HEK293 (cell line): ENCODE measurements around the gene GPR146.

Experiments
- EGR2 ChIP-seq: fragments of 450-650 bp; formaldehyde crosslinking; IDR thresholded peaks from 2 replicates; pipeline ENCODE4 v1.5.1; 2016; ENCODE audit warnings: low read depth, missing biosample characterization, missing genetic modification characterization
- GLIS1 ChIP-seq: fragments of 450-650 bp; formaldehyde crosslinking; IDR thresholded peaks from 2 replicates; pipeline ENCODE4 v1.5.1; 2016; ENCODE audit warnings: missing biosample characterization, missing genetic modification characterization
- HOXD13 ChIP-seq: sonication (generic); formaldehyde crosslinking; IDR thresholded peaks from 2 replicates; pipeline ENCODE4 v1.8.0; 2022; ENCODE audit warnings: missing genetic modification reagents, borderline replicate concordance
- IKZF3 ChIP-seq: fragments of 450-650 bp; IDR thresholded peaks from 2 replicates; pipeline ENCODE4 v1.5.0; 2018; ENCODE audit warnings: missing biosample characterization, mild to moderate bottlenecking, missing genetic modification characterization, moderate library complexity
- OVOL3 ChIP-seq: fragments of 450-650 bp; formaldehyde crosslinking; IDR thresholded peaks from 2 replicates; pipeline ENCODE4 v1.5.1; 2016; ENCODE audit warnings: missing biosample characterization, missing genetic modification characterization
- SP2 ChIP-seq: fragments of 450-650 bp; formaldehyde crosslinking; IDR thresholded peaks from 2 replicates; pipeline ENCODE4 v1.5.1; 2016; ENCODE audit warnings: missing biosample characterization, missing genetic modification characterization
- TSHZ1 ChIP-seq: fragments of 450-650 bp; formaldehyde crosslinking; IDR thresholded peaks from 2 replicates; pipeline ENCODE4 v1.5.1; 2016; ENCODE audit warnings: missing biosample characterization, missing genetic modification characterization, borderline replicate concordance
- ZBTB21 ChIP-seq: fragments of 450-650 bp; formaldehyde crosslinking; IDR thresholded peaks from 2 replicates; pipeline ENCODE4 v1.5.1; 2017; ENCODE audit warnings: missing biosample characterization, missing genetic modification characterization
- ZBTB7A ChIP-seq: fragments of 450-650 bp; formaldehyde crosslinking; IDR thresholded peaks from 2 replicates; pipeline ENCODE4 v1.5.1; 2016; ENCODE audit warnings: low read depth, missing biosample characterization, missing genetic modification characterization
- ZNF133 ChIP-seq: fragments of 450-650 bp; formaldehyde crosslinking; IDR thresholded peaks from 2 replicates; pipeline ENCODE4 v1.5.1; 2016; ENCODE audit warnings: missing biosample characterization, missing genetic modification characterization
- ZNF138 ChIP-seq: fragments of 450-650 bp; formaldehyde crosslinking; IDR thresholded peaks from 2 replicates; pipeline ENCODE4 v1.5.1; 2016; ENCODE audit warnings: missing biosample characterization, missing genetic modification characterization, borderline replicate concordance
- ZNF155 ChIP-seq: fragments of 450-650 bp; formaldehyde crosslinking; IDR thresholded peaks from 2 replicates; pipeline ENCODE4 v1.5.1; 2016; ENCODE audit warnings: missing biosample characterization, missing genetic modification characterization
- ZNF157 ChIP-seq: fragments of 450-650 bp; formaldehyde crosslinking; IDR thresholded peaks from 2 replicates; pipeline ENCODE4 v1.5.1; 2016; ENCODE audit warnings: missing biosample characterization, missing genetic modification characterization
- ZNF202 ChIP-seq: fragments of 450-650 bp; formaldehyde crosslinking; IDR thresholded peaks from 2 replicates; pipeline ENCODE4 v1.5.1; 2016; ENCODE audit warnings: missing biosample characterization, missing genetic modification characterization, borderline replicate concordance
- ZNF223 ChIP-seq: fragments of 450-650 bp; formaldehyde crosslinking; IDR thresholded peaks from 2 replicates; pipeline ENCODE4 v1.5.1; 2016; ENCODE audit warnings: missing biosample characterization, missing genetic modification characterization
- ZNF274 ChIP-seq, 2 experiments: fragments of 200-500 bp in 1 of 2; fragments of 450-650 bp in 1 of 2; sonication (Bioruptor generic) in 1 of 2; formaldehyde crosslinking in 1 of 2; IDR thresholded peaks; 2 replicates each; pipeline versions ENCODE4 v1.5.1 to v1.6.1; 2014 to 2016; ENCODE audit warnings: borderline replicate concordance in 1 of 2, inconsistent platforms in 1 of 2, low read length in 1 of 2, missing biosample characterization in 1 of 2, missing genetic modification characterization in 1 of 2
- ZNF354C ChIP-seq: fragments of 450-650 bp; formaldehyde crosslinking; IDR thresholded peaks from 2 replicates; pipeline ENCODE4 v1.5.1; 2016; ENCODE audit warnings: missing biosample characterization, missing genetic modification characterization, low read depth, borderline replicate concordance
- ZNF398 ChIP-seq: fragments of 450-650 bp; formaldehyde crosslinking; IDR thresholded peaks from 2 replicates; pipeline ENCODE4 v1.5.1; 2017; ENCODE audit warnings: missing biosample characterization, missing genetic modification characterization
- ZNF423 ChIP-seq: fragments of 450-650 bp; formaldehyde crosslinking; IDR thresholded peaks from 2 replicates; pipeline ENCODE4 v1.5.1; 2016; ENCODE audit warnings: missing biosample characterization, missing genetic modification characterization
- ZNF560 ChIP-seq: fragments of 450-650 bp; formaldehyde crosslinking; IDR thresholded peaks from 2 replicates; pipeline ENCODE4 v1.5.1; 2017; ENCODE audit warnings: missing biosample characterization, missing genetic modification characterization, borderline replicate concordance
- ZNF654 ChIP-seq: fragments of 450-650 bp; formaldehyde crosslinking; IDR thresholded peaks from 2 replicates; pipeline ENCODE4 v1.5.1; 2016; ENCODE audit warnings: low read depth, missing biosample characterization, missing genetic modification characterization
- ZNF747 ChIP-seq: fragments of 450-650 bp; formaldehyde crosslinking; IDR thresholded peaks from 2 replicates; pipeline ENCODE4 v1.5.1; 2016; ENCODE audit warnings: missing biosample characterization, missing genetic modification characterization
- ZNF792 ChIP-seq: fragments of 450-650 bp; formaldehyde crosslinking; IDR thresholded peaks from 2 replicates; pipeline ENCODE4 v1.5.1; 2016; ENCODE audit warnings: missing biosample characterization, missing genetic modification characterization
- ZNF830 ChIP-seq: fragments of 450-650 bp; IDR thresholded peaks from 2 replicates; pipeline ENCODE4 v1.5.0; 2018; ENCODE audit warnings: missing biosample characterization, missing genetic modification characterization, low read depth, mild to moderate bottlenecking, moderate library complexity
- TF ChIP-seq, protein P1 (sequence below): fragments of 450-650 bp; formaldehyde crosslinking; conservative IDR thresholded peaks from 2 replicates; pipeline ENCODE4 v1.5.1; 2016; ENCODE audit warnings: low read depth, missing biosample characterization, missing genetic modification characterization
- TF ChIP-seq, protein P2 (sequence below): fragments of 450-650 bp; formaldehyde crosslinking; IDR thresholded peaks from 2 replicates; pipeline ENCODE4 v1.5.1; 2016; ENCODE audit warnings: missing biosample characterization, missing genetic modification characterization, low read depth
- TF ChIP-seq, protein P3 (sequence below): fragments of 450-650 bp; formaldehyde crosslinking; IDR thresholded peaks from 2 replicates; pipeline ENCODE4 v1.5.1; 2016; ENCODE audit warnings: missing biosample characterization, missing genetic modification characterization

Gene GPR146

GRCh38 chr7:1028044-1028770 is 16.1 kb upstream of the GPR146 start (continued):
- TF ChIP-seq ZNF157 (no peak), ZBTB21 (tag by site-specific recombination) (no peak), ZNF654 (tag by site-specific recombination) (no peak), SP2 (tag by site-specific recombination) (0 out of 2 replicates have a peak, but pooled peaks have one; percentile 22), ZNF423 (tag by site-specific recombination) (no peak), ZNF223 (no peak), ZBTB7A (tag by site-specific recombination) (no peak), OVOL3 (tag by site-specific recombination) (no peak), ZNF354C (tag by site-specific recombination) (no peak), GLIS1 (no peak), EGR2 (tag by site-specific recombination) (peak; percentile 79), ZNF398 (peak; percentile 87), IKZF3 (tag by site-specific recombination) (no peak), ZNF747 (tag by site-specific recombination) (no peak), ZNF155 (tag by site-specific recombination) (no peak), ZNF830 (no peak), ZNF560 (tag by site-specific recombination) (no peak), ZNF133 (tag by site-specific recombination) (no peak), ZNF202 (tag by site-specific recombination) (no peak), HOXD13 (CRISPR knock-in tag) (no peak), TSHZ1 (no peak), ZNF138 (no peak), ZNF274 (IDR thresholded peaks at IDR 0.05; ENCODE audit: low read length) (no peak), ZNF274 (tag by site-specific recombination; IDR thresholded peaks at IDR 0.05; ENCODE audit: borderline replicate concordance) (no peak), ZNF792 (no peak)
- TF ChIP-seq, protein P1, sequence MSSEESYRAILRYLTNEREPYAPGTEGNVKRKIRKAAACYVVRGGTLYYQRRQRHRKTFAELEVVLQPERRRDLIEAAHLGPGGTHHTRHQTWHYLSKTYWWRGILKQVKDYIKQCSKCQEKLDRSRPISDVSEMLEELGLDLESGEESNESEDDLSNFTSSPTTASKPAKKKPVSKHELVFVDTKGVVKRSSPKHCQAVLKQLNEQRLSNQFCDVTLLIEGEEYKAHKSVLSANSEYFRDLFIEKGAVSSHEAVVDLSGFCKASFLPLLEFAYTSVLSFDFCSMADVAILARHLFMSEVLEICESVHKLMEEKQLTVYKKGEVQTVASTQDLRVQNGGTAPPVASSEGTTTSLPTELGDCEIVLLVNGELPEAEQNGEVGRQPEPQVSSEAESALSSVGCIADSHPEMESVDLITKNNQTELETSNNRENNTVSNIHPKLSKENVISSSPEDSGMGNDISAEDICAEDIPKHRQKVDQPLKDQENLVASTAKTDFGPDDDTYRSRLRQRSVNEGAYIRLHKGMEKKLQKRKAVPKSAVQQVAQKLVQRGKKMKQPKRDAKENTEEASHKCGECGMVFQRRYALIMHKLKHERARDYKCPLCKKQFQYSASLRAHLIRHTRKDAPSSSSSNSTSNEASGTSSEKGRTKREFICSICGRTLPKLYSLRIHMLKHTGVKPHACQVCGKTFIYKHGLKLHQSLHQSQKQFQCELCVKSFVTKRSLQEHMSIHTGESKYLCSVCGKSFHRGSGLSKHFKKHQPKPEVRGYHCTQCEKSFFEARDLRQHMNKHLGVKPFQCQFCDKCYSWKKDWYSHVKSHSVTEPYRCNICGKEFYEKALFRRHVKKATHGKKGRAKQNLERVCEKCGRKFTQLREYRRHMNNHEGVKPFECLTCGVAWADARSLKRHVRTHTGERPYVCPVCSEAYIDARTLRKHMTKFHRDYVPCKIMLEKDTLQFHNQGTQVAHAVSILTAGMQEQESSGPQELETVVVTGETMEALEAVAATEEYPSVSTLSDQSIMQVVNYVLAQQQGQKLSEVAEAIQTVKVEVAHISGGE = no peak
- TF ChIP-seq, protein P2, sequence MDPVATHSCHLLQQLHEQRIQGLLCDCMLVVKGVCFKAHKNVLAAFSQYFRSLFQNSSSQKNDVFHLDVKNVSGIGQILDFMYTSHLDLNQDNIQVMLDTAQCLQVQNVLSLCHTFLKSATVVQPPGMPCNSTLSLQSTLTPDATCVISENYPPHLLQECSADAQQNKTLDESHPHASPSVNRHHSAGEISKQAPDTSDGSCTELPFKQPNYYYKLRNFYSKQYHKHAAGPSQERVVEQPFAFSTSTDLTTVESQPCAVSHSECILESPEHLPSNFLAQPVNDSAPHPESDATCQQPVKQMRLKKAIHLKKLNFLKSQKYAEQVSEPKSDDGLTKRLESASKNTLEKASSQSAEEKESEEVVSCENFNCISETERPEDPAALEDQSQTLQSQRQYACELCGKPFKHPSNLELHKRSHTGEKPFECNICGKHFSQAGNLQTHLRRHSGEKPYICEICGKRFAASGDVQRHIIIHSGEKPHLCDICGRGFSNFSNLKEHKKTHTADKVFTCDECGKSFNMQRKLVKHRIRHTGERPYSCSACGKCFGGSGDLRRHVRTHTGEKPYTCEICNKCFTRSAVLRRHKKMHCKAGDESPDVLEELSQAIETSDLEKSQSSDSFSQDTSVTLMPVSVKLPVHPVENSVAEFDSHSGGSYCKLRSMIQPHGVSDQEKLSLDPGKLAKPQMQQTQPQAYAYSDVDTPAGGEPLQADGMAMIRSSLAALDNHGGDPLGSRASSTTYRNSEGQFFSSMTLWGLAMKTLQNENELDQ (tag by site-specific recombination) = no peak
- TF ChIP-seq, protein P3, sequence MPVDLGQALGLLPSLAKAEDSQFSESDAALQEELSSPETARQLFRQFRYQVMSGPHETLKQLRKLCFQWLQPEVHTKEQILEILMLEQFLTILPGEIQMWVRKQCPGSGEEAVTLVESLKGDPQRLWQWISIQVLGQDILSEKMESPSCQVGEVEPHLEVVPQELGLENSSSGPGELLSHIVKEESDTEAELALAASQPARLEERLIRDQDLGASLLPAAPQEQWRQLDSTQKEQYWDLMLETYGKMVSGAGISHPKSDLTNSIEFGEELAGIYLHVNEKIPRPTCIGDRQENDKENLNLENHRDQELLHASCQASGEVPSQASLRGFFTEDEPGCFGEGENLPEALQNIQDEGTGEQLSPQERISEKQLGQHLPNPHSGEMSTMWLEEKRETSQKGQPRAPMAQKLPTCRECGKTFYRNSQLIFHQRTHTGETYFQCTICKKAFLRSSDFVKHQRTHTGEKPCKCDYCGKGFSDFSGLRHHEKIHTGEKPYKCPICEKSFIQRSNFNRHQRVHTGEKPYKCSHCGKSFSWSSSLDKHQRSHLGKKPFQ (tag by site-specific recombination) = no peak
